K562 (cell line): ENCODE data around the gene SEMA5A. TPM values are rescaled to one million over a fixed set of nuclear protein-coding genes. Genes with fewer than 3 reads are reported as not detected.

Experiments used
- ZNF197 ChIP-seq: fragments of 200-800 bp; sonication (Bioruptor generic); IDR thresholded peaks from 2 replicates; pipeline ENCODE4 v1.6.1; 2016; ENCODE audit warnings: low read depth, missing genetic modification characterization, missing compliant biosample characterization
- polyA plus RNA-seq, 8 experiments: library from polyadenylated mRNA; depleted of rRNA in 4 of 8; stranded (reverse) in 5 of 8; unstranded in 3 of 8; fragments of >200 nt; fragmentation: Nextera tagmentation in 2 of 8; fragmentation: Illumina TruSeq in 1 of 8; extraction: Ambion mirVana in 2 of 8; extraction: Trizol in 1 of 8; gene quantifications; 2 replicates each; pipeline versions ENCODE4 v1.2.1 to v1.2.3, GENCODE V29; 2011 to 2014; ENCODE audit warnings: inconsistent platforms in 1 of 8, missing spikeins in 1 of 8
- total RNA-seq, 7 experiments: library from RNA; depleted of rRNA in 6 of 7; stranded (reverse); fragments of >200 nt in 6 of 7; fragmentation: Illumina TruSeq in 2 of 7; extraction: Trizol in 2 of 7; gene quantifications; 2 replicates each; pipeline versions ENCODE4 v1.2.1 to v1.2.3, GENCODE V29; 2011 to 2021; ENCODE audit warnings: low replicate concordance in 1 of 7
- TF ChIP-seq, protein P1 (sequence below), 2 experiments: fragments of 450-650 bp in 1 of 2; sonication (generic) in 1 of 2; formaldehyde crosslinking in 1 of 2; IDR thresholded peaks in 1 of 2; conservative IDR thresholded peaks in 1 of 2; 2 replicates each; pipeline versions ENCODE4 v1.6.1 to v1.8.1; 2016 to 2023; ENCODE audit warnings: mild to moderate bottlenecking in 2 of 2, moderate library complexity in 2 of 2, inconsistent platforms in 1 of 2, missing genetic modification reagents in 1 of 2
- TF ChIP-seq, protein P2 (sequence below): fragments of 450-650 bp; IDR thresholded peaks from 2 replicates; pipeline ENCODE4 v1.6.1; 2016; ENCODE audit warnings: mild to moderate bottlenecking, moderate library complexity
- TF ChIP-seq, protein P3 (sequence below): fragments of 450-650 bp; IDR thresholded peaks from 2 replicates; pipeline ENCODE4 v1.6.1; 2018; ENCODE audit warnings: mild to moderate bottlenecking, low read depth; ENCODE audit not compliant: partially characterized antibody
- TF ChIP-seq, protein P4 (sequence below): fragments of 450-650 bp; IDR thresholded peaks from 2 replicates; pipeline ENCODE4 v1.6.1; 2016; ENCODE audit warnings: low read depth, mild to moderate bottlenecking, moderate library complexity

The SEMA5A gene
- total and polyA plus RNA-seq, 9 of the 15 experiments (the other 6 are each of a cell fraction or from before 2014, with no cell fraction given): 0.02 TPM; not detected in 8

DNA sequence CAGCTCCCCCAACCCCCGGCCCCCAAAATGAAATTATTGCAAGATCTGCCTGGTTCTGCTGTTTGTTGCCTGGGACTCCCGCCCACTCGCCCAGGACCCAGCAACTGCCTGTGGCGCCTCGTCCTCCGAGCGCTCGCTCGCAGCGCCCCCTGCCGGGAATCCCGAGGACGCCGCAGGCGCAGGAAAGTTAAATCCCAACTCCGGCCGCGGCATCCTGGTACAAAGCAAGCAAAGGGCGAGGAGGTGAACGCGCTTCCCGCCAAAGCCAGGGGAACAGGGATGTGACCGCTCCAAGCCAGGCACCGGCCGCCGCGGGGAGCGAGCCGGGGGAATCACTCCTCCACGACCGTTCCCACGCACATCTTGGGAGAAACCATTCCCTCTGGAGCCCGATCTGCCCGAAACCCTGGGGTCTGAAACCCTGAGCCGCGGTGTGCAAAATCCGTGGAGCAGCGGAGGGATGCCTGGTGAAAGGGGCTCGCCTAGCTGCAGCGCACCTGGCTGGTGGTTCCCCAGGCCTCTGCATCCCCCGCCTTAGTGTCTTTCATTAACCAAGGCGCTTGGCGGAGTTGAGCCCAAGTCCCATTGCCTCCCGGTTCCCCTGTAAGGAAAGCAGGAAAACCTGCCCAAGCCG is 1.3 kb downstream of the SEMA5A start (continued):
- TF ChIP-seq, protein P1, sequence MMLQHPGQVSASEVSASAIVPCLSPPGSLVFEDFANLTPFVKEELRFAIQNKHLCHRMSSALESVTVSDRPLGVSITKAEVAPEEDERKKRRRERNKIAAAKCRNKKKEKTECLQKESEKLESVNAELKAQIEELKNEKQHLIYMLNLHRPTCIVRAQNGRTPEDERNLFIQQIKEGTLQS (IDR thresholded peaks at IDR 0.05): no peak
- TF ChIP-seq, protein P1 (CRISPR knock-in tag; conservative IDR thresholded peaks at IDR 0.05): no peak
- TF ChIP-seq, protein P2, sequence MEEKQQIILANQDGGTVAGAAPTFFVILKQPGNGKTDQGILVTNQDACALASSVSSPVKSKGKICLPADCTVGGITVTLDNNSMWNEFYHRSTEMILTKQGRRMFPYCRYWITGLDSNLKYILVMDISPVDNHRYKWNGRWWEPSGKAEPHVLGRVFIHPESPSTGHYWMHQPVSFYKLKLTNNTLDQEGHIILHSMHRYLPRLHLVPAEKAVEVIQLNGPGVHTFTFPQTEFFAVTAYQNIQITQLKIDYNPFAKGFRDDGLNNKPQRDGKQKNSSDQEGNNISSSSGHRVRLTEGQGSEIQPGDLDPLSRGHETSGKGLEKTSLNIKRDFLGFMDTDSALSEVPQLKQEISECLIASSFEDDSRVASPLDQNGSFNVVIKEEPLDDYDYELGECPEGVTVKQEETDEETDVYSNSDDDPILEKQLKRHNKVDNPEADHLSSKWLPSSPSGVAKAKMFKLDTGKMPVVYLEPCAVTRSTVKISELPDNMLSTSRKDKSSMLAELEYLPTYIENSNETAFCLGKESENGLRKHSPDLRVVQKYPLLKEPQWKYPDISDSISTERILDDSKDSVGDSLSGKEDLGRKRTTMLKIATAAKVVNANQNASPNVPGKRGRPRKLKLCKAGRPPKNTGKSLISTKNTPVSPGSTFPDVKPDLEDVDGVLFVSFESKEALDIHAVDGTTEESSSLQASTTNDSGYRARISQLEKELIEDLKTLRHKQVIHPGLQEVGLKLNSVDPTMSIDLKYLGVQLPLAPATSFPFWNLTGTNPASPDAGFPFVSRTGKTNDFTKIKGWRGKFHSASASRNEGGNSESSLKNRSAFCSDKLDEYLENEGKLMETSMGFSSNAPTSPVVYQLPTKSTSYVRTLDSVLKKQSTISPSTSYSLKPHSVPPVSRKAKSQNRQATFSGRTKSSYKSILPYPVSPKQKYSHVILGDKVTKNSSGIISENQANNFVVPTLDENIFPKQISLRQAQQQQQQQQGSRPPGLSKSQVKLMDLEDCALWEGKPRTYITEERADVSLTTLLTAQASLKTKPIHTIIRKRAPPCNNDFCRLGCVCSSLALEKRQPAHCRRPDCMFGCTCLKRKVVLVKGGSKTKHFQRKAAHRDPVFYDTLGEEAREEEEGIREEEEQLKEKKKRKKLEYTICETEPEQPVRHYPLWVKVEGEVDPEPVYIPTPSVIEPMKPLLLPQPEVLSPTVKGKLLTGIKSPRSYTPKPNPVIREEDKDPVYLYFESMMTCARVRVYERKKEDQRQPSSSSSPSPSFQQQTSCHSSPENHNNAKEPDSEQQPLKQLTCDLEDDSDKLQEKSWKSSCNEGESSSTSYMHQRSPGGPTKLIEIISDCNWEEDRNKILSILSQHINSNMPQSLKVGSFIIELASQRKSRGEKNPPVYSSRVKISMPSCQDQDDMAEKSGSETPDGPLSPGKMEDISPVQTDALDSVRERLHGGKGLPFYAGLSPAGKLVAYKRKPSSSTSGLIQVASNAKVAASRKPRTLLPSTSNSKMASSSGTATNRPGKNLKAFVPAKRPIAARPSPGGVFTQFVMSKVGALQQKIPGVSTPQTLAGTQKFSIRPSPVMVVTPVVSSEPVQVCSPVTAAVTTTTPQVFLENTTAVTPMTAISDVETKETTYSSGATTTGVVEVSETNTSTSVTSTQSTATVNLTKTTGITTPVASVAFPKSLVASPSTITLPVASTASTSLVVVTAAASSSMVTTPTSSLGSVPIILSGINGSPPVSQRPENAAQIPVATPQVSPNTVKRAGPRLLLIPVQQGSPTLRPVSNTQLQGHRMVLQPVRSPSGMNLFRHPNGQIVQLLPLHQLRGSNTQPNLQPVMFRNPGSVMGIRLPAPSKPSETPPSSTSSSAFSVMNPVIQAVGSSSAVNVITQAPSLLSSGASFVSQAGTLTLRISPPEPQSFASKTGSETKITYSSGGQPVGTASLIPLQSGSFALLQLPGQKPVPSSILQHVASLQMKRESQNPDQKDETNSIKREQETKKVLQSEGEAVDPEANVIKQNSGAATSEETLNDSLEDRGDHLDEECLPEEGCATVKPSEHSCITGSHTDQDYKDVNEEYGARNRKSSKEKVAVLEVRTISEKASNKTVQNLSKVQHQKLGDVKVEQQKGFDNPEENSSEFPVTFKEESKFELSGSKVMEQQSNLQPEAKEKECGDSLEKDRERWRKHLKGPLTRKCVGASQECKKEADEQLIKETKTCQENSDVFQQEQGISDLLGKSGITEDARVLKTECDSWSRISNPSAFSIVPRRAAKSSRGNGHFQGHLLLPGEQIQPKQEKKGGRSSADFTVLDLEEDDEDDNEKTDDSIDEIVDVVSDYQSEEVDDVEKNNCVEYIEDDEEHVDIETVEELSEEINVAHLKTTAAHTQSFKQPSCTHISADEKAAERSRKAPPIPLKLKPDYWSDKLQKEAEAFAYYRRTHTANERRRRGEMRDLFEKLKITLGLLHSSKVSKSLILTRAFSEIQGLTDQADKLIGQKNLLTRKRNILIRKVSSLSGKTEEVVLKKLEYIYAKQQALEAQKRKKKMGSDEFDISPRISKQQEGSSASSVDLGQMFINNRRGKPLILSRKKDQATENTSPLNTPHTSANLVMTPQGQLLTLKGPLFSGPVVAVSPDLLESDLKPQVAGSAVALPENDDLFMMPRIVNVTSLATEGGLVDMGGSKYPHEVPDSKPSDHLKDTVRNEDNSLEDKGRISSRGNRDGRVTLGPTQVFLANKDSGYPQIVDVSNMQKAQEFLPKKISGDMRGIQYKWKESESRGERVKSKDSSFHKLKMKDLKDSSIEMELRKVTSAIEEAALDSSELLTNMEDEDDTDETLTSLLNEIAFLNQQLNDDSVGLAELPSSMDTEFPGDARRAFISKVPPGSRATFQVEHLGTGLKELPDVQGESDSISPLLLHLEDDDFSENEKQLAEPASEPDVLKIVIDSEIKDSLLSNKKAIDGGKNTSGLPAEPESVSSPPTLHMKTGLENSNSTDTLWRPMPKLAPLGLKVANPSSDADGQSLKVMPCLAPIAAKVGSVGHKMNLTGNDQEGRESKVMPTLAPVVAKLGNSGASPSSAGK: no peak
- TF ChIP-seq, protein P3, sequence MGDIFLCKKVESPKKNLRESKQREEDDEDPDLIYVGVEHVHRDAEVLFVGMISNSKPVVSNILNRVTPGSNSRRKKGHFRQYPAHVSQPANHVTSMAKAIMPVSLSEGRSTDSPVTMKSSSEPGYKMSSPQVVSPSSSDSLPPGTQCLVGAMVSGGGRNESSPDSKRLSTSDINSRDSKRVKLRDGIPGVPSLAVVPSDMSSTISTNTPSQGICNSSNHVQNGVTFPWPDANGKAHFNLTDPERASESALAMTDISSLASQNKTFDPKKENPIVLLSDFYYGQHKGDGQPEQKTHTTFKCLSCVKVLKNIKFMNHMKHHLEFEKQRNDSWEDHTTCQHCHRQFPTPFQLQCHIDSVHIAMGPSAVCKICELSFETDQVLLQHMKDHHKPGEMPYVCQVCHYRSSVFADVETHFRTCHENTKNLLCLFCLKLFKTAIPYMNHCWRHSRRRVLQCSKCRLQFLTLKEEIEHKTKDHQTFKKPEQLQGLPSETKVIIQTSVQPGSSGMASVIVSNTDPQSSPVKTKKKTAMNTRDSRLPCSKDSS: no peak
- no peak for TF ChIP-seq ZNF197 (CRISPR knock-in tag)
- TF ChIP-seq, protein P4, sequence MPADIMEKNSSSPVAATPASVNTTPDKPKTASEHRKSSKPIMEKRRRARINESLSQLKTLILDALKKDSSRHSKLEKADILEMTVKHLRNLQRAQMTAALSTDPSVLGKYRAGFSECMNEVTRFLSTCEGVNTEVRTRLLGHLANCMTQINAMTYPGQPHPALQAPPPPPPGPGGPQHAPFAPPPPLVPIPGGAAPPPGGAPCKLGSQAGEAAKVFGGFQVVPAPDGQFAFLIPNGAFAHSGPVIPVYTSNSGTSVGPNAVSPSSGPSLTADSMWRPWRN: no peak
